Activated gamma-delta T cell (primary cell): ENCODE results near the gene EFHC2.
A peak's percentile ranks its signal among the peaks of the same experiment; 100 is the strongest.

ENCODE experiments used
- DNase-seq: peaks from one replicate; lab custom pipeline; 2025; lab: John Stamatoyannopoulos, UW
- total RNA-seq, 2 donors: gene quantifications; one replicate each; lab custom pipeline; 2026; lab: John Stamatoyannopoulos, UW

Gene EFHC2
- total RNA-seq: 6.7 to 8.2 reads per million in 2 donors

GRCh38 chrX:44343412-44344141 is at the start of gene EFHC2:
Gene EFHC2 (minus strand): TSS chrX:44343672. CDS start chrX:44343588, 84 bp downstream.
- DNase-seq: peak; percentile 55

- no peak for DNase-seq
Measured at GRCh38 chrX:44392767-44393166, 49.3 kb upstream of the EFHC2 start.

GRCh38 chrX:44384688-44385338 is 41.3 kb upstream of the EFHC2 start:
- no peak for DNase-seq

- DNase-seq: no peak
Measured at GRCh38 chrX:44382871-44383270, 39.4 kb upstream of the EFHC2 start.

GRCh38 chrX:44352758-44353157 is 9.3 kb upstream of the EFHC2 start:
- DNase-seq: no peak

- no peak for DNase-seq
Measured at GRCh38 chrX:44349561-44349960, 6.1 kb upstream of the EFHC2 start.

GRCh38 chrX:44344687-44345086 is 1.2 kb upstream of the EFHC2 start:
- no peak for DNase-seq

- peak; percentile 18 for DNase-seq
Measured at GRCh38 chrX:44344194-44344593, 722 bp upstream of the EFHC2 start.

- DNase-seq: no peak
Measured at GRCh38 chrX:44342866-44343265, 606 bp downstream of the EFHC2 start.

- no peak for DNase-seq
Measured at GRCh38 chrX:44338361-44338760, 5.1 kb downstream of the EFHC2 start.

GRCh38 chrX:44332437-44332836 is 11.0 kb downstream of the EFHC2 start:
- no peak for DNase-seq

GRCh38 chrX:44330227-44330626 is 13.2 kb downstream of the EFHC2 start:
- DNase-seq: no peak

GRCh38 chrX:44319550-44319949 is 23.9 kb downstream of the EFHC2 start:
- DNase-seq: no peak

- no peak for DNase-seq
Measured at GRCh38 chrX:44317181-44317580, 26.3 kb downstream of the EFHC2 start.

- no peak for DNase-seq
Measured at GRCh38 chrX:44314808-44315207, 28.7 kb downstream of the EFHC2 start.

- no peak for DNase-seq
Measured at GRCh38 chrX:44314259-44314734, 29.2 kb downstream of the EFHC2 start.

- DNase-seq: no peak
Measured at GRCh38 chrX:44312421-44312820, 31.1 kb downstream of the EFHC2 start.

- no peak for DNase-seq
Measured at GRCh38 chrX:44310227-44310626, 33.2 kb downstream of the EFHC2 start.

GRCh38 chrX:44308869-44309268 is 34.6 kb downstream of the EFHC2 start:
- DNase-seq: no peak

- DNase-seq: no peak
Measured at GRCh38 chrX:44306356-44306755, 37.1 kb downstream of the EFHC2 start.

GRCh38 chrX:44305921-44306320 is 37.6 kb downstream of the EFHC2 start:
- DNase-seq: no peak

GRCh38 chrX:44303119-44303518 is 40.4 kb downstream of the EFHC2 start:
- no peak for DNase-seq

GRCh38 chrX:44299177-44299576 is 44.3 kb downstream of the EFHC2 start:
- no peak for DNase-seq
